ENCODE data around the gene TTC39C.

Gene TTC39C

GRCh38 chr18:24089076-24089475 lies 74.5 kb downstream of the TTC39C start:
- DNase-seq (ENCODE audit: low read depth) = peak; percentile 19

- DNase-seq (ENCODE audit: low read depth) = no peak
Measured at GRCh38 chr18:24089515-24090337, 75.2 kb downstream of the TTC39C start.

GRCh38 chr18:24090876-24091275 lies 76.3 kb downstream of the TTC39C start:
- no peak for DNase-seq (ENCODE audit: low read depth)

DNA sequence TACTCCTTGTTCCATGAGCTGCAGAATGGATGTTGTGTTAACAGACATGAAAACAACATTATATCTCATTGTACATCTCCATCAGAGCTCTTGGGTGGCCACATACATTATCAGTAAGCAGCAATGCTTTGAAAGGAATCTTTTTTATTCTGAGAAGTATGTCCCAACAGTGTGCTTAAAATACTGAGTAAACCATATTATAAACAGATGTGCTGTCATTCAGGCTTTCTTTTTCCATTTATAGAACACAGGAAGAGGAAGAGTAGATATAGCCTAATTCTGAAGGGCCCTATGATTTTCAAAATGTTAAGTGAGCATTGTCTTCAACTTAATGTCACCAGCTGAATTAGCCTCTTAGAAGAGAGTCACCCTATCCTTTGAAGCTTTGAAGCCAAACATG lies 80.0 kb downstream of the TTC39C start:
- peak; percentile 44 for DNase-seq (ENCODE audit: low read depth)

DNA sequence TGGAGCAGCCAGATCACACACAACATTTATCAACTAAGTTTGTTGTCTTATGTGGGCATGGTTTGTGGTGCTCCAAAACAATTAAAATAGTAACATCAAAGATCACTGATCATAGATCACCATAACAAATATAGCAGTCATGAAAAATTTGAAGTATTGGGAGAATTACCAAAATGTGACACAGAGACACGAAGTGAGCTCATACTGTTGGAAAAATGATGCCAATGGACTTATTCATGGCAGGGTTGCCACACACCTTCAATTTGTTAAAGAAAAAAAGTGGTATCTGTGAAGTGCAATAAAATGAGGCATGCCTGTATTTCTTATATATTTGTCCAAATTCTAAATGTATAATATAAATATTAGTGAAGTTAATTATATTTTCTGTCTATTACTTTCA lies 81.4 kb downstream of the TTC39C start:
- DNase-seq (ENCODE audit: low read depth) = peak; percentile 33

DNA sequence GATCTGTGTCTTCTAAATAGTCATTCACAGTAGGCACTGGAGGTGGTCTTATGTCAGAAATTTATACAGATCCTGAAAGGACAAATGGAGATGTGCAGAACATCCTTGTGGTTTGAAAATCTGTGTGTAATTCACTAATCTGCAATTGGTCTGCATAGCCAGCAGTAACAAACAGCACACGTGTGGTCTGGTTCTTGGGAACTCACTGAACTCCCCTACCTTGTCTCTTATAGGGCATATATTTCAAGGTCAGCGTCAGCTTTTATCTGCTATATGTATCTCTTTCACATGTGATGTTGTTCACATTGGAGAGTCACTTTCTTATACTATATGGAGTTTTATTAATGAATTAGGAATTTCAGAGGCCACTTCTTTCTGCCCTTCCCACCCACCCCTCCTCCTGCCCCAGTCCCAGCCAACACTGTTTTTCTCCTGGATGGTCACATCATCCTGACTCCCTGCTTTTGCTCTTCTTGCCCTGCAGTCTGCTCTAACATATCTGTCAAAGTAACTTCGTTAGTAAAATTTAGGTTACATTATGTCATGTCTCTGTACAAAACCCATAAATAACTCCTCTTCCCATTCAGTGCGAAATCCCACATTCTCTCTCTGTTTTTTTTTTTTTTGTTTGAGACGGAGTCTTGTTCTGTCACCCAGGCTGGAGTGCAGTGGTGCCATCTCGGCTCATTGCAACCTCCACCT lies 88.9 kb downstream of the TTC39C start:
- DNase-seq (ENCODE audit: low read depth) = no peak

DNA sequence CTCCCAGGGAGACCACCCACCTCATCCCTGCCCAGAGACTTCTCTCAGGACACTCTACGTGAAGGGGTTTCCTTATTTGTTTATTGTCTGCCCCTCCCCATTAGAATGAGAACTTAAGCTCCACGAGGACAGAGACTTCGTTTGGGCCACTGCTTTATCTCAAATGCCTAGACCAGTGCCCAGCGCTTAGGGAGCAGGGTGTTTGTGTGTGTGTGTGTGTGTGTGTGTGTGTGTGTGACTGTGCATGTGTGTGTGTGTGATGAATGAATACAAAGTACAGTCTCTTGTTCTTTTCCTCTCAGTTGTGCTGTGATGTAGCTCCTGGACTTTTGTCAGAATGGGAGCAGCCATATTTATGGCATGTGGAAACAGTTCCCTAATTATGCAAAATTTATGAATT lies 89.9 kb downstream of the TTC39C start:
- DNase-seq (ENCODE audit: low read depth) = no peak

DNA sequence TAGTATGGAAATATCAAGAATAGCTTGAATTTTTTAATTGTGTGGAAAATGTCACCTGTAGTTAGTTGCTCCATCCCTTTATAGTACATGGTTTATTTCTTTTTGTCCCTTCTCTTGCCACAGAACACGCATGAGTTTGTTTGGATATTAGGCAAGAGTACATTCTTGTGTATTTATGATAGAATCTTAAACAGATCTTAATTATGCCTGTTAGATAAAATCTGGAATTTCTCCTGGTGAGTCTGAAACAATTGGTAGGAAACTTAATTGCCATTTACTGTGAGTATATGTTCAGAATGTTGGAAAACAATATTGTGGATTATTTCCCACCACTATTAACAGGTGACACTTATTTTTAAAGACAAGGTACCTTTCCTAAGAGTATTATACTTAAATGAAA lies 94.1 kb downstream of the TTC39C start:
- peak; percentile 39 for DNase-seq (ENCODE audit: low read depth)

GRCh38 chr18:24111936-24112335 lies 97.4 kb downstream of the TTC39C start:
- DNase-seq (ENCODE audit: low read depth) = no peak

GRCh38 chr18:24112464-24112863 lies 97.9 kb downstream of the TTC39C start:
- no peak for DNase-seq (ENCODE audit: low read depth)

DNA sequence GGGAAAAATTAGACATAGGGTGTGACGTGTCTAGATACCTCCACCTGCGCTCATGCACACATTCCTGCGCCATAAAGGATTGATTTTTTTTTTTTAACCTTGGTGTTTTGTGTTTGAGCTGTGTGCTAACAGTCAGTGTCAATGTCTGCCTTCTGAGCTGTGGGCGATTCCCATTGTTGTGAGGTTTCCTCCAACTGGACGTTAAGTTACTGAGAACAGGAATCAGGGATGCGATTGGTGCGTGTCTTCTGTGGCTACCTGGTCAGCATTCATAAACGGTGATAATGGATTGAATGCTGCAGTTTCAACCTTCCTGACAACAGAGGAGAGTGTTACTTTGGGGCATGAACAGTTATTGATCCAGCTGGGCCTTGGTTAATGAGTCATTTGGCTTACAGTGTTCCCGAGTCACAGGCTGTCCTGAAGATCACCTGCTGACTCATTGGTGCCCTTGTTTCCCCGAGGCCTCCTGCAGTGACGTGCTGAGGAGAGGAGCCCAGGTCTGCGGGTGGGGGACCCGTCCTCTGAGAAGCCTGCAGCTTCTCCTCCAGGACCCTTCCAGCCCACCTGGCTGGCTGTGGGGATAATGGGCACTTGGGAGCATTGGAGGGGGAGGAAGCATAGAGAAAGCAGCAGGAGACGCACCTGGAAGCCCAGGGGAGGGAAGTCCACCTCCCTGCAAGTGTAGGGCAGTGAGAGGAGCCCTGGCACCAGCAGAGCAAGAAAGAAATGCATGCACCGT lies 98.5 kb downstream of the TTC39C start:
- DNase-seq (ENCODE audit: low read depth) = peak; percentile 36

DNA sequence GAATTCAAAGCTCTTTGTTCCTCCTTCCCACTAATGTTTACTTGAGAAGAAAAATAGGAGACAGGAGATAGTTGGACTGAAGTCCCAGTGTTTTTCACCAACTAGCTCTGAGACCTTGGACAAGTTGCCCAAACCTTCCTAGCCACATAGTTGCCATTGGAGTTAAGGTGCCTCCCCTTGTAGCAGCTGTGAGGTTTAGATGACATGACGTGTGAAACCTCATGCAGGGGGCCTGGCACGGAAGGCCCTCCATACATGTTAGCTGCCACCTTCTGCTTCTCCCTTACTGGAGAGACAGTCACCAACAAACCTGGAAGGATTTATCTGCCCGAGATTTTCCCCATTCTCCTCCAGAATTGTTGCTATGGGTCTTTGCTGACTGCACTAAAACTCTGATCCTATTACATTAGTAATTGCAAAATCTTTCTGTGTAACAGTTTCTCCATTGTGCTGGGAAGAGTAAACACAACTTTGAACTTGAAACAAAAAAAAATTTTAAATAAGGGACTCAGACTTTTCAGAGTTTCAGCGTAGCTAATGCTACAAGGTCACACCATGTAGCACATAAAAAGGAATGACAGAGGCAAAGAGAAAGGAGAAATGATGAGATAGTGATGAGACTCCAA lies 100.5 kb downstream of the TTC39C start:
- no peak for DNase-seq (ENCODE audit: low read depth)

- DNase-seq (ENCODE audit: low read depth) = no peak
Measured at GRCh38 chr18:24115628-24116027, 101.1 kb downstream of the TTC39C start.

DNA sequence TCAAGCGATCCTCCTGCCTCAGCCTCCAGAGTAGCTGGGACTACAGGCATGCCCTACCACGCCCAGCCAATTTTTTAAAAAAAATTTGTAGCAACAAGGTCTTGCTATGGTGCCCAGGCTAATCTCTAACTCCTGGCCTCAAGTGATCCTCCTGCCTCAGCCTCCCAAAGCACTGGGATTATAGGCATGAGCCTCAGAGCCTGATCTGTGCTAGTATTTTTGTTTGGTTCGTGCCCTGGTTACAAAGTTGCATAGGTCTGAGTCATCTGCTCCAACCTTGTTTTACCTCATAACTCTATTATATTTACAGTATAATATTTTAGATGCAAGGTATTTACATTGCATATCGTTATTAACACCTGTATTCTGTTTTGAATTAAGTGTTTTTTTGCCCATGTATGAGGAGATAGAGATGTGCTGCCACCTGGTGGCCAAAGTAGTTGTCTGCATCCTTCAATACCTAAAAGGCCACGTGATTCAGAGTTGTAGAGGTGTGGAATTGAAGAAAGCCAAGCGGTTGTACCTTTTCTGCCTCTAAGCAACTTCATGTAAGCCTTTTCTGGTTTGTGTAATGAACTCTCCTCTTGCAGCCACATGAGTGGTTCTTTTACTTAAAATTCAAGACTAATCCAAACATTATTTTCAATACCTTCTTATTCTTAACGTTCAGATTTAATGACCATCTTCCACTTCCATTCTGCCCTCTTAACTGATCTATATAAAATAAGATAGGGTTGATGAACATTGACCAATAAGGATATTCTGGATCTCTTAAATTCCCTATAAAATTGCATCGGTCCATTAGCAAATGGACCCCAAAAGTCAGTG lies 104.4 kb downstream of the TTC39C start:
- DNase-seq (ENCODE audit: low read depth) = peak; percentile 73

GRCh38 chr18:24120676-24121075 lies 106.1 kb downstream of the TTC39C start:
- no peak for DNase-seq (ENCODE audit: low read depth)

- DNase-seq (ENCODE audit: low read depth) = no peak
Measured at GRCh38 chr18:24121625-24122024, 107.1 kb downstream of the TTC39C start.

DNA sequence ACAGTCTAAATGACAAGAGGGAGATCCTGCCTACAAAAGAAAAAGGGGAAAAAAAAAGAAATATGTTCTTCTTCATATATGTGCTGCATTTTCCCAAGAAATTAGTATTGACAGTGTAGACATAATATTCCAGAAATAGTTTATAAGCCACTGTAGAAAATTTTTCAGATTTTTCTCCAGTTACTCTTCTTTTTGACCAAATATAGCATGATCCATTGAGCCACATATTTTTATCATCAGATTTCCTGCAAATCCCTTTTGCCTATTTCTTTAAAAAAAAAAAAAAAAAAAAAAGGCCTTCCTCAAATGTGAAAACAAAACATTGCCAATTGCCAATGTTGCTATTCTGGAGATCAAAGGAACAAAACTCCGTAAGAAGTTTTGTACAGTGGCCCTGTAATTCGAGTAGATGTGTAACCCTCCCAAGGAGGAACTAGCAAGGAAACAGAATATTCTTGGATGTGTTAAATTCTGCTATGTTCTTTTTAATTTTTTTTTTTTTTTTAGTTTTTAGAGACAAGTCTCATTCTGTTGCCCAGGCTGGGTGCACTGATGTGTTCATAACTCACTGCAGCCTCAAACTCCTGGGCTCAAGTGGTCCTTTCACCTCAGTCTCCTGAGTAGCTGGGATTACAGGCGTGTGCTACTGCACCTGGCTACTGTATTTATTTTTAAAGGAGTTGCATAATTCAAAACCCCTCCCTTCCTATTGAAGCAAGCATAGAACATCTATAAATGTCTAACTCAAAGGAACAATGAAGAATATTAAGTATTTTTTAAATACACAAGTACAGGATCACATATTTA lies 111.8 kb downstream of the TTC39C start:
- peak; percentile 75 for DNase-seq (ENCODE audit: low read depth)

GRCh38 chr18:24127735-24128134 lies 113.2 kb downstream of the TTC39C start:
- DNase-seq (ENCODE audit: low read depth) = no peak

- peak; percentile 16 for DNase-seq (ENCODE audit: low read depth)
Measured at GRCh38 chr18:24128700-24129099, 114.1 kb downstream of the TTC39C start.

DNA sequence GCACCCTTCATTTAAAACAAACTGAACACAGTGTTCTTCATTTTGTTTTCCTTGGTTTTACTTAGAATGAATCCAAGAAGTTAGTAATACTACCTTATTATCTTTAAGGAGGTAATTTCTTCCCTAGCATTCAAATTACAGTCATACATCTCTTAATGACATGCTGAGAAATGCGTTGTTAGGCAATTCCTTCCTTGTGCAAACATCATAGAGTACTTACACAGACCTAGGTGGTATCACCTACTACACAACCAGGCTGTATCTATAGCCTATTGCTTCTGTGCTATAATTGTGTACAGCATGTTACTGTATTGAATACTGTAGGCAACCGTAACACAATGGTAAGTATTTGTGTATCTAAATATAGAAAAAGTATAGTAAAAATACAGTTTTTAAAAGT lies 115.9 kb downstream of the TTC39C start:
- DNase-seq (ENCODE audit: low read depth) = no peak

DNA sequence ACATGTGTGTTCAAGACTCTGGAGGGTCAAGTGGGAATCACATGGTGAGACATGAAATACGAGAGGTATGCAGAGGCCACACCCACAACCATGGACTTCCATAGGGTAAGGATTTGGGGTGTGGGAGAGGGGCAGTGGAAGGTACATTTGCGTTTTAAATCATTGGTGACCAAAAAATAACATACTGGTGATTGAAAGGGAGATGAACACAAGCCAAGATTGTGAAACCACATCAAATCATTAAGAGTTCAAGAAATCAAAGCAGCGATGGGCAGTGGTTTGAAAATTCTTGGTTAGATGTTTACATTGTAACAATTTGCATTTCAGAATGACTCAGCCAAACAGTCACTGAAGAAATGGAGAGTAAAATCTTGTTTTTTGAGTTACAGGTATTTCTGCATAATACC lies 122.4 kb downstream of the TTC39C start:
- peak; percentile 37 for DNase-seq (ENCODE audit: low read depth)

Measured in EH (cell line).